Right cardiac atrium (tissue), 5 donors: ENCODE results near the gene ZNF570. TPM values are rescaled to one million over a fixed set of nuclear protein-coding genes. Genes with fewer than 3 reads are reported as not detected.

Experiments
- ATAC-seq, 2 donors: fragments of 200-7000 bp; cut with Tn5 transposase; one replicate each; pipeline versions ENCODE4 v1.8.0 to v1.9.1; 2020; ENCODE audit warnings: moderate library complexity in 2 of 2, mild to moderate bottlenecking in 1 of 2
- DNase-seq, 3 donors: peaks; one replicate each; pipeline ENCODE4 v3.0.0-alpha.2; 2020
- H3K27ac ChIP-seq: one replicate; pipeline ENCODE4 v1.5.1; 2013; ENCODE audit warnings: mild to moderate bottlenecking, low read length, control low read depth, moderate library complexity
- H3K27me3 ChIP-seq: one replicate; pipeline ENCODE4 v1.6.1; 2013; ENCODE audit not compliant: control insufficient read depth, insufficient read depth
- H3K4me1 ChIP-seq: one replicate; pipeline ENCODE4 v1.6.1; 2013; ENCODE audit warnings: low read length; ENCODE audit not compliant: control insufficient read depth, insufficient read depth
- H3K4me3 ChIP-seq: one replicate; pipeline ENCODE4 v1.5.1; 2013; ENCODE audit warnings: low read length, control low read depth
- H3K9me3 ChIP-seq: one replicate; pipeline ENCODE4 v1.6.1; 2013; ENCODE audit warnings: low read length; ENCODE audit not compliant: control insufficient read depth
- WGBS: extraction: QIAGEN DNeasy Blood & Tissue Kit; methylation state at CpG from one replicate; pipeline ENCODE4 v1.1.7; 2013; 5-methylcytosine and 5-hydroxymethylcytosine counted together
- intact Hi-C, 4 donors: fragments of 100-400 bp; cut with DNase I; formaldehyde crosslinking; loops; one replicate each; pipeline versions ENCODE4 v1.11.0 to v1.14.0; 2022 to 2023
- long read RNA-seq, 4 donors: library from polyadenylated mRNA; unstranded; transcript quantifications; one replicate each; pipeline ENCODE4 v2.0.0, GENCODE V29; 2020 to 2021
- polyA plus RNA-seq: library from polyadenylated mRNA; stranded (reverse); fragments of 200-250 nt; gene quantifications from one replicate; pipeline ENCODE4 v1.2.3, GENCODE V29; 2013
- total RNA-seq, 4 donors: library from RNA; stranded (reverse); fragmentation: NEBNext Ultra II Directional; extraction: Animal tissue kit (Norgen Biotek cat#: 25700); gene quantifications; one replicate each; pipeline ENCODE4 v1.2.1, GENCODE V29; 2021
- donor health status: healthy with polysubstance abuse.
- donor health status: DM: no; HTN: yes; CAD: no.
- donor health status: DM: no; HTN: no; CAD: no.
- donor health status: DM: no; HTN: yes; CAD: no; lungs with severe emphysema.
- donor health status: DM: yes; HTN: yes; CAD: no.

ZNF570 gene
- total RNA-seq = 1 to 10 TPM; 7.0 to 7.8 (median 7.2) TPM
- 3.1 TPM for polyA plus RNA-seq
- long read RNA-seq, donor 1, full-length matches to known transcripts = 2 of 6 reads
- long read RNA-seq, donor 1, partial matches to known transcripts = 1 of 6 reads
- long read RNA-seq, donor 1, other reads (novel, unspliced or antisense) = 3 of 6 reads
- long read RNA-seq, donor 2, partial matches to known transcripts = 0 of 1 reads
- long read RNA-seq, donor 2, other reads (novel, unspliced or antisense) = 1 of 1 reads
- long read RNA-seq, donor 3, partial matches to known transcripts = 0 of 3 reads
- long read RNA-seq, donor 3, other reads (novel, unspliced or antisense) = 3 of 3 reads
- long read RNA-seq, donor 4, partial matches to known transcripts = 0 of 2 reads
- long read RNA-seq, donor 4, other reads (novel, unspliced or antisense) = 1 of 2 reads

DNA sequence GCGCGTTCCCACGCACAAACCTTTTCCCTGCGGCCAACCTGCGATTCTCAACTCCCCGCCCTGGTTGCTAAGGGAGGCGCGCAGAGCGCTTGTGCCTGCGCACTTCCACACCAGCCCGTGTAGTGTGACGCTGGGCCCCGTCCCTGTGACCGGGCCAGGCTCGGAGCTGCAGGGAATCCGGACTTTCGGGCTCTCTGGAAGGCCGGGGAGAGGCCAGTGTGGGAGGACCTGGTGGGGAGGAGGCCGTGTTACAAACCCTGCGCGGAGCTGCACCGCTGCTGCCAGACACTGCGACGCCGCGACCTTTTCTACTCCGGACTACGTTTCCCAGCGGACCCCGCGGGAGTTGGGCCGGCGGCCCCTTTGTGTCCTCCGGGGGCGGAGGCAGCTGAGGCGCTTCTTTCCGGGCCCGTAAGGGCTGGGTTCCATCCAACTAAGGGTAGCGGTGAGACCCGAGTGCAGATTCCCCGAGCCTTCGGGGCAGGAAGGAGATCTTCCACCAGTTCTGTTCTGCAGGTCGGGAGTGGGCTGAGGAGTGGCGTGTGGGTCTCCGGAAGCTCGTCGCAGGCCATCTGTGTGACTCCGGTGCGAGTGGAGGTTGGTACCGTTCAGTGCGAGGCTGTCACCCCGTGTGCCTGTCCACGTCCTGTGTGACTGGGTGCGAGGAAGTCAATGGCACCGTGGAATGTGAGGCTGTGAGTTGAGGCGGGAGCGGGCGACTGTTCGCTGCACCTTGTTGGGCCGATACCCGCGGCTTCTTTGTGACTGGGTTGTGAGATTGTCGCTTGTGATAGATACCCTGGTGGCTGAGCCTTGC, at the start of gene ZNF570:
Gene ZNF570 (plus strand): TSS at position 396 of the 817 bp plus-strand sequence. CDS start 999 bp downstream, outside the sequence.
- peak; percentile 92 to 96 (median 96) for DNase-seq
- intact Hi-C loops = loop anchor here in 1 of 4 donors (5.0 kb wide), 1 partner anchor 38 kb away; the partner anchor contains the start of gene ZNF793
- H3K9me3 ChIP-seq = no peaks in the 10 kb centered on the region

DNA sequence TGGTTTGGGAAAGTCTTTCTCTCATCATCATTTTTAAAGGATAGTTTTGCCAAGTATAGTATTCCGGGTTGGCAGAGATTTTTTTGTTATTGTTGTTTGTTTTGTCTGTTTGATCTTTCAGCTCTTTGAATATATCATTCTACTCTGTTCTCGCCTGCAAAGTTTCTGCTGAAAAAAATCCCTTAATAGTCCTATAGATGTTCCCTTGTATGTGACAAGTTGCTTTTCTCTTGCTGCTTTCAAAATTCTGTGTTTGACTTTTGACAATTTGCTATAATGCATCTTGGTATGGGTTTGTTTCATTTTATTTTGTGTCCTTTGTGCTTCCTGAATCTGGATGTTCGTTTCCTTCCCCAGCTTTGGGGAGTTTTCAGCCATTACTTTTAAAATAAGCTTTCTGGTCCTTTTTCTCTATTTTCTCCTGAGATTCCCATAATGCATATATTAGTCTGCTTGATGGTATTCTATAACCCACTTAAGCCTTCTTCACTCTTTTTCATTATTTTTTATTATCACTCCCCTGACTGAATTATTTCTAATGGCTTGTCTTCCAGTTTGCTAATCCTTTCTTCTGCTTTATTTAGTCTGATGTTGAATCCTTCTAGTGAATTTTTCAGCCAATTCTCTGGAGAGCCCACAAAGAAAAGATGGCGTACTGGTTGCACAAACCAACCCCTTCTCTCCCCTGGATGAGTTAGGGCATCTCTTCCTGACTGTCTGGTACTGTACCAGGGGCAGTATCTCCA, 16.5 kb upstream of the ZNF570 start:
- peak overlapping the region; percentile 25 for H3K4me3 ChIP-seq
- intact Hi-C loops = no loop called here

More for the DNA sequence above, at the start of gene ZNF570:
- Histone ChIP-seq H3K27me3 (no peaks in the 10 kb centered on the region), H3K4me3 (peak within 1 kb of the TSS; percentile 64), H3K4me1 (no peaks in the 10 kb centered on the region), H3K27ac (peak within 1 kb of the TSS; percentile 97)
- peak; percentile 93 for ATAC-seq
- WGBS = under 1% methylated on average over 63 of the region's 63 CpGs

DNA sequence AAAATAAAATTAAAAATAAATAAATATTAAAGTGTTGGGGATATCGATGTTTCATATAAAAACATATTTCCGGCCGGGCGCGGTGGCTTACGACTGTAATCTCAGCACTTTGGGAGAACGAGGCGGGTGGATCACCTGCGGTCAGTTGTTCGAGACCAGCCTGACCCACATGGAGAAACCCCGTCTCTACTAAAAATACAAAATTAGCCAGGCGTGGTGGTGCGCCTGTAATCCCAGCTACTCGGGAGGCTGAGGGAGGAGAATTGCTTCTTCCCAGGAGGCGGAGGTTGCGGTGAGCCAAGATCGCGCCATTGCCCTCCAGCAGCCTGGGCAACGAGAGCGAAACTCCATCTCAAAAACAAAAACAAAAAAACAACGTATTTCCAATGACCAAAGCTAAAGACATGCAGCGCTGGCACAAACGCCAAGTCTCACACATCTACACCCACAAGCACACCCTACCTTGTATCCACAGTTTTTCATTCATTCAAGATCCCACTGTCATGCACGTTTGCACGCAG, 2.8 kb upstream of the ZNF570 start:
- 36% methylated on average over 25 of the region's 25 CpGs for whole genome bisulfite sequencing
- peak in 1 of 3 donors; percentile 42 for DNase-seq

More for the DNA sequence above, 16.5 kb upstream of the ZNF570 start:
- Histone ChIP-seq H3K27ac (no peak overlapping the region), H3K9me3 (peaks cover 13% of the 10 kb centered on the region), H3K27me3 (no peaks in the 10 kb centered on the region), H3K4me1 (no peaks in the 10 kb centered on the region)
- no peak for DNase-seq
- no peak for ATAC-seq
- WGBS = 98% methylated on average over 4 of the region's 4 CpGs

GRCh38 chr19:37466798-37467607, 2.2 kb upstream of the ZNF570 start, which contains the start of gene ZNF569:
Gene ZNF569 (minus strand): TSS chr19:37467444. CDS start chr19:37444921, 22,523 bp downstream.
- DNase-seq (peak; percentile 90 to 96 (median 94)), ATAC-seq (peak; percentile 88 to 89)
- Histone ChIP-seq H3K27me3 (no peaks in the 10 kb centered on the region), H3K27ac (peak within 1 kb of the TSS; percentile 95), H3K4me3 (peak within 1 kb of the TSS; percentile 77), H3K4me1 (no peaks in the 10 kb centered on the region), H3K9me3 (no peaks in the 10 kb centered on the region)
- under 1% methylated on average over 62 of the region's 62 CpGs for WGBS
- intact Hi-C loops = loop anchor here in 1 of 4 donors (5.0 kb wide), 1 partner anchor 40 kb away; the partner anchor contains the start of gene ZNF793

More for the DNA sequence above, 2.8 kb upstream of the ZNF570 start:
- ATAC-seq = no peak
- H3K27me3 ChIP-seq = no peaks in the 10 kb centered on the region
- intact Hi-C loops = loop anchor here in 1 of 4 donors (5.0 kb wide), 1 partner anchor 41 kb away; the partner anchor contains the start of gene ZNF793
- H3K27ac ChIP-seq = peak overlapping the region; percentile 45
- H3K4me1 ChIP-seq = no peaks in the 10 kb centered on the region
- H3K4me3 ChIP-seq = peak overlapping the region; percentile 77
- no peaks in the 10 kb centered on the region for H3K9me3 ChIP-seq

DNA sequence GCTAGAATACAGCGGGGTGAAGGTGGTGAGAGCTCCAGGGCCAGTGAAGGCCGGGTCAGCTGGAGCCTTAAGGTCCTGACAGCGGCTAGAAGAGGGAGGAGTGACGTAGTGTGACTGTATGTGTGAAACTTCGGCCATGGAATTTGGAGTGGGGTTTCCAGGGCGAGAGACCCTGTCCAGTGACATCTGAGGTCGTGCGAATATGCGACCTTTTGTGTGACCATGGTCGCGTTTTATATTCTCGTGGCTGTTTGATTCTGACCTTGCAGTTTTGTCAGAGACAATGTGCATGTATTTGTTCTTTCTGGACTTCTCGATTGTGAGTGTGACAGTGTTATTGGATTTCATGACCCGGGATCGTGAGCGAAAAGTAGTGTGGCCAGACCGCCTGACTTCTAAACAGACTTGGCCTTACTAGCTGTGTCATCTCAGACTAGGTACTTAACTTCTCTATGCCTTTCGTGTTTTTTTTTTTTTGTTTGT, 1.5 kb upstream of the ZNF570 start:
- no peaks in the 10 kb centered on the region for H3K9me3 ChIP-seq
- intact Hi-C loops = loop anchor here in 1 of 4 donors (5.0 kb wide), 1 partner anchor 40 kb away; the partner anchor contains the start of gene ZNF793
- ATAC-seq = no peak
- H3K4me3 ChIP-seq = peak overlapping the region; percentile 77
- no peaks in the 10 kb centered on the region for H3K27me3 ChIP-seq
- WGBS = 41% methylated on average over 18 of the region's 18 CpGs
- no peak for DNase-seq
- no peaks in the 10 kb centered on the region for H3K4me1 ChIP-seq
- H3K27ac ChIP-seq = peak overlapping the region; percentile 95

- 76% methylated on average over 4 of the region's 4 CpGs for WGBS
Observed at GRCh38 chr19:37470216-37470615, 1.1 kb downstream of the ZNF570 start.

DNA sequence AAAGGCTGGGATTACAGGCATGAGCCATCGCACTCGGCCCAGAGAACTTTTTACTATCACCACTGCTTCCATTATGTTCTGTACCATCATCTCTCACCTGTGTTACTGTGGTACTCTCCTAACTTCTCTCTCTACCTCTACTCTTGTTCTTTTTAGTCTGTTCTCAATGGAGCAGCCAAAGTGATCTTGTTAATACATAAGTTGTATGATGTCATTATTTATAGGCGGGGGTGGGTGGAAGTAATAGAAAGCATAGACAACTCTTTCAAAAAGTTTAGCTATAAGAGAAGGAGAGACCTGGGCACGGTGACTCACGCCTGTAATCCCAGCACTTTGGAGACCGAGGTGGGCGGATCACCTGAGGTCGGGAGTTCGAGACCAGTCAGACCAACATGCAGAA, 3.0 kb downstream of the ZNF570 start:
- H3K4me3 ChIP-seq = no peak overlapping the region
- peaks cover 3% of the 10 kb centered on the region for H3K9me3 ChIP-seq
- WGBS = 98% methylated on average over 9 of the region's 9 CpGs
- H3K4me1 ChIP-seq = no peaks in the 10 kb centered on the region
- DNase-seq = no peak
- no peaks in the 10 kb centered on the region for H3K27me3 ChIP-seq
- ATAC-seq = no peak
- intact Hi-C loops = no loop called here
- H3K27ac ChIP-seq = no peak overlapping the region

More at GRCh38 chr19:37470216-37470615, 1.1 kb downstream of the ZNF570 start:
- intact Hi-C loops = no loop called here
- no peak overlapping the region for H3K27ac ChIP-seq
- no peaks in the 10 kb centered on the region for H3K4me1 ChIP-seq
- DNase-seq (no peak), ATAC-seq (no peak)
- H3K27me3 ChIP-seq = no peaks in the 10 kb centered on the region
- H3K9me3 ChIP-seq = no peaks in the 10 kb centered on the region
- peak overlapping the region; percentile 64 for H3K4me3 ChIP-seq

DNA sequence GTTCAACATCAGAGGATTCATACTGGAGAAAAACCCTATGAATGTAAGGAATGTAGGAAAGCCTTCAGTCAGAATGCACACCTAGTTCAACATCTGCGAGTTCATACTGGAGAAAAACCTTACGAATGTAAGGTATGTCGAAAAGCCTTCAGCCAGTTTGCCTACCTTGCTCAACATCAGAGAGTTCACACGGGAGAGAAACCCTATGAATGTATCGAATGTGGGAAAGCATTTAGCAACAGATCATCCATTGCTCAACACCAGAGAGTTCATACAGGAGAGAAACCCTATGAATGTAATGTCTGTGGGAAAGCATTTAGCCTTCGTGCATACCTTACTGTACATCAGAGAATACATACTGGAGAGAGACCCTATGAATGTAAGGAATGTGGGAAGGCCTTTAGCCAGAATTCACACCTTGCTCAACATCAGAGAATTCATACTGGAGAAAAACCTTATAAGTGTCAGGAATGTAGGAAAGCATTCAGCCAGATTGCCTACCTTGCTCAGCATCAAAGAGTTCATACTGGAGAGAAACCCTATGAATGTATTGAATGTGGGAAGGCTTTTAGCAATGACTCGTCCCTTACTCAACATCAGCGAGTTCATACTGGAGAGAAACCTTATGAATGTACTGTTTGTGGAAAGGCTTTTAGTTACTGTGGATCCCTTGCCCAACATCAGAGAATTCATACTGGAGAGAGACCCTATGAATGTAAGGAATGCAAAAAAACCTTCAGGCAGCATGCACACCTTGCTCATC, 15.4 kb downstream of the ZNF570 start:
- Histone ChIP-seq H3K27me3 (no peaks in the 10 kb centered on the region), H3K9me3 (peaks cover 22% of the 10 kb centered on the region), H3K27ac (no peak overlapping the region), H3K4me3 (peak overlapping the region; percentile 32), H3K4me1 (no peaks in the 10 kb centered on the region)
- WGBS = 98% methylated on average over 8 of the region's 8 CpGs
- intact Hi-C loops = no loop called here
- DNase-seq (no peak), ATAC-seq (no peak)

- no peak overlapping the region for H3K27ac ChIP-seq
- intact Hi-C loops = no loop called here
- ATAC-seq (no peak), DNase-seq (no peak)
- H3K27me3 ChIP-seq = no peaks in the 10 kb centered on the region
- whole genome bisulfite sequencing = 72% methylated on average over 3 of the region's 3 CpGs
- peaks cover 2% of the 10 kb centered on the region for H3K9me3 ChIP-seq
- no peak overlapping the region for H3K4me3 ChIP-seq
- no peaks in the 10 kb centered on the region for H3K4me1 ChIP-seq
Observed at GRCh38 chr19:37492213-37492612, 23.1 kb downstream of the ZNF570 start.
